GM18505 (cell line): ENCODE measurements around the gene MICAL3.

Experiments used
- ATAC-seq: cut with Tn5 transposase; IDR thresholded peaks from one replicate; pipeline ENCODE4 v1.9.1; 2021; ENCODE audit not compliant: unreplicated experiment
- POLR2A ChIP-seq: IDR thresholded peaks from 4 replicates; pipeline ENCODE4 v1.6.1; 2011; ENCODE audit warnings: borderline replicate concordance; ENCODE audit not compliant: insufficient read depth, insufficient read length; ENCODE audit errors: extremely low read depth

The MICAL3 gene

DNA sequence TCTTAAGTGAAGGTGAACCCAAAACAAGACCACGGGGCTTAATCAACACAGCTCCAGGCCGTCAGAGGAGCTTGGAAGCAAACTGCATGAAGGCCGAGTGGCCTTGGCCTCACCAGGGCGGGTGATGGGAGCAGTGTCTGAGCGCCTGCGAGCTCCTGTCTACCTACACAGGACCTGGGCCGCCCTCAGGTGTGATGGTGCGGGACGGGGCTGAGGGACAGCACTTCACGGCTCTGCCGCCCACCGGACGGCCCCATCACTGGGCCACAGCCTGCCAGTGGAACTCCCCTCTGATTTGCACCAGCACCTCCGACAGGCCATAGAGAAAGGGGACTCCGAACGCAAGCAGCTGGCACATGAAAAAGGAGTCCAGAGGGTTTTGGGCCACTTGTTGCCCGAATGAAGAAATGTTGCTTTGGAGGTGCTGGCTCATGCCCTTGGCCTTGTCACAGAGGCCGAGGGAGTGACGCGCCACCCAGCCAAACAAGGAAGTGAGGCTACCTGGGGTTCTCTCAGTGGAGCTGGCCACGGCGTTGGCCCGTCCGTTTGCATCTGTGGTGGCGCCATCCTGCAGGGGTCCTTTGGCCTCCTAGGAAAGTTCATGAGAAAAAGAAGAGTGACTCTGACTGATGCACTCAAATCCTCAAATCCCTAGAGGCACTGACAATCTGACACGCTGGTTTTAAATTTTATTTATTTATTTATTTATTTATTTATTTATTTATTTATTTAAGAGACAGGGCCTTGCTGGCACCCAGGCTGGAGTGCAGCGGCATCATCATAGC is 159.8 kb downstream of the MICAL3 start:
- no peak for ATAC-seq
- no peak for TF ChIP-seq POLR2A

DNA sequence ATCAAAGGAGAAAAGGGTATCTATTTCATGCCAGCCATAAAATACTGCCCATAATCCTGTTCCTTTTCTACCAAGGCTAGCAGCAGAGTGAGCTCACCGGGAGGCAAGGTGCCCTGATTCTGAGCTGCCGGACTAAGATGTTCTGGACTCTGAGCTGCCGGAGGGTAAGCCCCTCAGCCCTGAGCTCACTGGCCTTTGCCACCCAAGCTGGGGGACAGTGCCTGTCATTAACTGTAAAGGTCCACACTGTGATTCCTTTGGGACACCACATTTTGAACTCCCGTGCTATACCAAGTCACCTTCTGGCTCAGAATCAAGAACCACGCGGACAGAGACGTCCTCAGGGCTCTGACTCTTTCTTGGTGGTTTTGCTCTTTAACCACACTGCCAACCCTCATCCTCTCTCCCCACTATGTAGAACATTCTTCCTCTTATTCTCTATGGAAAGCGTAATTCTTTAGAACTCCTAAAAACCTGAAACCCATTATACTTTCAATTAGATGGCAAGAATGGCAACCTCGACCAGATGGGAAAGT is 161.6 kb downstream of the MICAL3 start:
- ATAC-seq, result no peak

DNA sequence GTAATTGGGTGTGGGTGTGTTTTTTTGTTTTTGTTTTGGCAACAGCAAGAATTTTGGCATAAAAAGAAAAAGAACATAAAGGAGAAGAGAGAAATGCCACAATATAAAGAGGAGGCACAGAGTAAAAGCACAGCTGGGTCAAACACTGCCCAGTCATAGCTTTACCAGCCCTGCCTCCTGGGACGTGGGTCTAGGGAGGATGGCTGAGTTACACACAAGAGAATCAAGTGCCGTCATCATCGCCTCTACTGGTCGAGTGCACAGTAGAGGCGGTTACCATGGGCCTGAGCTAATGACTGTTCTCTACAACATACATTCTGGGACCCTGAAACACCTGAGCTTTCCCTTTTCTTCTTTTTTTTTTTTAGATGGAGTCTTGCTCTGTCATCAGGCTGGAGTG is 162.5 kb downstream of the MICAL3 start:
- no peak for TF ChIP-seq POLR2A
- no peak for ATAC-seq

More for the DNA sequence above, 161.6 kb downstream of the MICAL3 start:
- TF ChIP-seq POLR2A, result no peak

DNA sequence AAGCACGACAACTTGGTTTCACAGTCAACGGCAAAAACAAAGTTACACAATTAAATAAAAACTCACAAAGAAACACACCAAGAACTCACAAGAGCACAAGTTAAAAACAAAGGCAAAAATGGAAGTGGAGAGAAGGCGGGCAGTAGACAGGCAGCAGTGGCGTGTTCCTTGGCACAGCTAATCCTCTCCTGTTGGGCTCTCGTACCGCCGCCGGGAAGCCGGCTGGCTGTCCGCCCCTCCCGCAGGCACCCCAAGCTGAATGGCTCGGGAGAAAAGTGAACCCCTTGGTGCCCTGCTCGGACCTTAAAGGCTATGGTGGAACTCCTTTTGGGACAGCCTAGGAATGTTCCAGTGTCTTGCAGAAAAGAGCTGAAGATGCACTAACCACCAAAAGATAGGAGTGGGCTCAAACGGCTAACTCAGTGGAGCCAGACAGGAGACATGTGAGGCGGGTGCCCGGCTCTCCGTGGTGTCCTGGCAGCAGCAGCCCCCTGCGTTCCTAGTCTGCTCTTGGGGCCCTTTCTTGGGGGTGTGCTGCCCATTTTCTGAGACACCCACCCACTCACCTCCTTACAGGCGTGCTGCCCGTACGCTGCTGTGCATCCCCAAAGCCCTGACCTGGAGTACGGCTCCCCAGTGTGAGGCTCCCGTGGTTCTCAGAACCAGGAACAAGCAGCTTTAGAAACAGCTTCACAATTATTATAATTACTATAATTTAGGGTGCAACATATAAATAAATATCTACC is 164.0 kb downstream of the MICAL3 start:
- ATAC-seq, result no peak
- no peak for TF ChIP-seq POLR2A

DNA sequence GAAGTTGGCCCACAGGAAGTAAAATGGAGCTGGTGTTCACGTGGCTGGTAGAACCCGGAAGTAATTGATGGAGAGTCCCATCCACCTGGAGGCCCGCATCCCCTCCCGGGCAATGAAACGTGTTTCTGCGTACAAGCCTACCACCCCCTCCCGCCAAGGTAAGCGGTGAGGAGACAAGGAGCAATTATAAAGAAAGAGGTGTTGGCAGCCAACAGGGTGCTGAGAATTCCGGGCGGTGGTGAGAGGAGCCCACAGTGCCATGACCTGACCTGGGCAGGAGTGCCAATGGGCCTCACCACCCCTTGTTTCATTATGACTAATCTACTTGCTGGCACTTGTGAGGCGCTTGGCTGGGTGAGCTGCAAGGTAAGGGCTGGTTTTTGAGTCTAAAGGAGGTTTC is 166.3 kb downstream of the MICAL3 start:
- ATAC-seq, result no peak
- TF ChIP-seq POLR2A, result no peak

DNA sequence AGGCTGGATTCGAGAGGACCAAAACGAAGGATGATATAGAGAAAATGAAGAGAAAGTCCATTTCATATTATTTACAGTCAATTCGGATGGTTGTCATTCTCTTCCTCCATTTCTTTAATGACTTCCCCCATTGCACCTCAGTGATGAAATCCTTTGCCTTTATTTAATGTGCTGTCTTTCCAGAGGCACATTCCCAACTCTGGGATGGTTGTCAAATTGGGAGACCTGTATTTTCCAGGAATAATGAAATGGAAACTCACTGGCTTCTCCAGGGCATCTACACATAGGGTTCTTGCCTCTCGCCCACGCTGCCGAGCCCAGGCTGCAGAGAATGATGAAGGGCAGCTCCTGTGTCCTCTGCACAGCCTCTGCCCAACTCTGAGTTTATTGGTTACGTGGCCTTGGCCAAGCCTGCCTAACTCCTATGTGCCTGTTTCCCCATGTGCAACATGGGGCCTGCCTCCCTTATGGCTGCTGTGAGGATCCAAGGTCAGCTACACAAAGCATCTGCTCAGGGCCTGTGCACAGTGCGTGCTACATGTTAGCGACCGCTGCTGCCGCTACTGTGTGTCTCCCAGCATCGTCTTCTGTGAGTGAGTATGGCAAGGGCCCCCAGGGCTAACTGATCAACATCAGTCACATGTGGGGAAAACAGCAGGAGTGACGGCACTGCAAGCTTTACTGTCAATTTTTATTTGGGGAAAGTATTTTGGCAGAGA is 168.6 kb downstream of the MICAL3 start:
- no peak for ATAC-seq
- TF ChIP-seq POLR2A, result no peak

DNA sequence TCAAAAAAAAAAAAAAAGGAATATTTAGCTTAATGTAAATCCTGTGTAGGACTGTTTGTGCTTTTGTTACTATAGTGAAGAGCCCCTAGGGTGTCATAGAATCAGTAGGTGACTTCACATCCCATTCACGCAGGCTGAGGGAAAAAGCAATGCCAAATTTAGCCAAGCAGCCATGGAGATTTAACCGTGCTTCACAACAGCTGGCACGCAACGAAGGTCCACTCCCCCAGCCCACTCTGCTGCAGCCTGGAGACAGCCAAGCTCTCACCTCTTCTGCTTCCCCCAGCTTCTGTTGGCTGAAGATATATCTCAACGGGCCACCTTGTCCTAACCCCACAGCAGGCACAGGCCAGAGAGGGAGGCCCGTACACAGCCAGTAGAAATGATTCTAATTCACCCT is 171.3 kb downstream of the MICAL3 start:
- no peak for TF ChIP-seq POLR2A
- ATAC-seq, result no peak

DNA sequence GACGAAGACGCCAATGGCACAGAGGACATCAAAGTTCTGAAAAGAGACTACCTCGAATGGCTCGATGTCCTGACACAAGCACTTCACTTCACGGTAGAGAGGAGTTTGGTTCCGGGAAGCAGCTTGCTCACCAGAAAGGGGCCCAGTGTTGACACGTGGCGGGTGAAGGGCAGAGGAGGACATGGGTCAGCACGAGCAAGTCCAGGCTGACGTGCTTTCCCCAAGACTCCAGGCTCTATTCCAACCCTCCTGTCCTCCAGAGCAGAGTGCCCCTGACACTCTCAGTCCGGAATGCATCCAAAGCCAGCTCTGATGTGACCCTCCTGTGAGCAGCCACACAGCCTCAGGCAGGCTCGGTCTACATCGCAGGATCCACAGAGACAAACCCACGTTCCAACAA is 172.6 kb downstream of the MICAL3 start:
- ATAC-seq, result no peak
- no peak for TF ChIP-seq POLR2A

DNA sequence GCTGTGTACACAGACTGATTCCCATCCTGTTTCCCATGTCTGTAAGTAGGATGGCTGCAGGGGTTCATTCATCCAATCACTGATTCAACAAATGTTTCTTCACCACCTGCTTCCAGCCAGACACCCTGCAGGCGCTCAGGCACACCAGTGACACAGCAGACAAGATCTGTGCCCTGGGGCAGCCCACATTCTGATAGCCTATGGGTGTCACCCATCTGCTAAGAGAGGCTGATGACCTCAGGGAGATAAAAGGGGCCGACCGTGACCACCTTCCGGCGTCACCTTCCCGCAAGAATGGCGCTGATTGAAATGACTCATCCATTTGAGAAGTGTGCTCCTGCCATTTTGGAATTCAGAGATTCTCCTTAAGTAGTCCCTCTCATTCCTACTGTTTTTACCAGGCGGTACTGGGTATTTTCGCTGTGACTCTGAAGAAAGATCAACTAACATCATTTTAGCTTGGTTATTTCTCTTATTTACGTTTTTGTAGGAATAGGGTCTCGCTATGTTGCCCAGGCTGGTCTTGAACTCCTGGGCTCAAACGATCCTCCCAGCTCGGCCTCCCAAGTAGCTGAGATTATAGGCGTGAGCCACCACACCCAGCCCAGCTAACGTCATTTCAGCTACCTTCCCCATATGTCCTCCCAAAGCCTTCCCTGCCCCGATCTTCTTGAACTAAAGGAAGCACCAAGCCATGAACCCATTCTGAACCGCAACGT is 176.8 kb downstream of the MICAL3 start:
- TF ChIP-seq POLR2A, result no peak
- ATAC-seq, result no peak

DNA sequence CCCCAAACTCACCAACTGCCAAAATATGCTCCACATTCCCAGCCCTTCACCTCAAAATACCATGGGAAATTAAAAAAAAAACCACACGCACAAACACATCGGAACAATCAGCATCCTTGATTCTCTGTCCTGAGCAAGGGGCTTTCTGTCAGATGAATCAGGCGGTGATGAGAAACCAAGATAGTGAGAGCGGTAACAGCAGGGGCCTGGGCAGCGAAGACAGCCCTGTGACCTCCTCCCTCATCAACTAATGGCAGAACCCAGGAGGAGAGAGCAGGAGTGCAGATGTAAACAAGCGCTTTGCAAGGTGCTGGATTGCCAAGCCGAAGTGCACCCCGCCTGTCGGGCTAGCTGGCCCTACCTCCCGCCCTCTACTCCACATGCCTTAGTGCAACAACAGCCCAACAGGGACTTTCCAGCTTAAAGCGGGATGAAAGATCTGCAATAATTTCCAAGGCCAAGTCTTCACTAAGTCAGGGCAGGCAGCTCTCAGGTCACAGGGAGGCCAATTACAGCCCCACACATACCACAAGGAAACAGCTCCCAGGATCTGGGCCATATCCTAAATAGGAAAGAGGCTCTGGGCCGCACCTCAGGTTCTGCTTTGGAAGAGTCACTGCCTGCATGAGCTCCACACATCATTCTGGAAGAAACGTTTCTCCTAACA is 177.9 kb downstream of the MICAL3 start:
- no peak for ATAC-seq
- no peak for TF ChIP-seq POLR2A

DNA sequence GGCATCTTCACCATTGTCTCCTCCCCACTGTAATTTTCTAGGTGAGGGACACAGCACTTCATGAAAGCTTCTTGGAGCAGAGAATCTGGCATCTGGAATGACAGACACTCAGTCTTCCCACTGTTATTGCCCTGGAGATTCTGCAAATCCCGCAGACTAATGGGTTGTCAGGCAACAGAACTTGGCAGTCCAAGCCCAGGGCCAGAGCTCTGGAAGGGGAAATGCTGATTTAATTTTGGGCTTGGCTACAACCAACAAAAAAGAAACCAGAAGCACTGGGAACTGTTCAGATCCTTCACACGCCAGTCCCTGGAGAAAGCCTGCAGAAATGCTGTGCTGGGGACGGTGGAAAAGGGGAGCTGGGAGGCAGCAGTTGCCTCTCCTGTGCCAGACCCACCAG is 178.6 kb downstream of the MICAL3 start:
- TF ChIP-seq POLR2A, result no peak

DNA sequence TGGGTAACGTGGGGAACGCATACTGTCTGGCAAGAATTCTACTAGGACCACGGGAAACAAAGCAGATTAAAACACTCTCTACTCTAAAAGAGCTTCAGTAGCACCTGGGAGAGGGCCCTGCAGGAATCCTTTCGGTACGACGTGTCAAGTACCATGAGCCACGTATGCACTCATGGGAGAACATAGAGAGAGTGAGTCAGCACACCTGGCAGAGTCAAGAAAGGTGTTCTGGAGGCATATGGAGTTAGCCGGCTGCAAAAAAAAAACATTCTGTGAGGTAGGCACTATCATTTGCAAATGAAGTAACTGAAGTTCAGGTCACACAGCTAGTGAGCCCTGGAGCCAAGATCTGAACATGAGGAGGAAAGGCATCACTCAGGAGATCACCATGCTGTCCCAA is 179.0 kb downstream of the MICAL3 start:
- ATAC-seq, result no peak
- TF ChIP-seq POLR2A, result no peak

More for the DNA sequence above, 178.6 kb downstream of the MICAL3 start:
- no peak for ATAC-seq

DNA sequence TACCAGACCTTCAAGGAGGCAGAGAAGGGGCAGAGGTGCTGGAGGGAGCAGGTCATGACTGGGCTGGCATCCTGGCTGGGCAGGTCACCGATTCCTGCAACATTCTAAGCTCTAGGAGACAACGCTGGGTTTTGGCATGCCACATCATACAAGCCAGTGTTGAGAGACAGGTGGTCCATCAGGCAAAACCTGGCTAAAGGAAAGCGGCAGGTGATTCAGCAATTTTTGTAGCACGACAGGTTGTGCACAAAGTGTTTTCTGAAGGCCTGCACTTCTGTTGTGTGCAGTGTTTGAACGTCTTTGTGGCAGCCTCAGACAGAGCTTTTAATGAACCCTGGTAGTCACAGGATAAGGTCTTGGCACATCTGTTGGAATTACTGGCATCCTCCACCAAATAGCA is 180.2 kb downstream of the MICAL3 start:
- ATAC-seq, result no peak
- no peak for TF ChIP-seq POLR2A

DNA sequence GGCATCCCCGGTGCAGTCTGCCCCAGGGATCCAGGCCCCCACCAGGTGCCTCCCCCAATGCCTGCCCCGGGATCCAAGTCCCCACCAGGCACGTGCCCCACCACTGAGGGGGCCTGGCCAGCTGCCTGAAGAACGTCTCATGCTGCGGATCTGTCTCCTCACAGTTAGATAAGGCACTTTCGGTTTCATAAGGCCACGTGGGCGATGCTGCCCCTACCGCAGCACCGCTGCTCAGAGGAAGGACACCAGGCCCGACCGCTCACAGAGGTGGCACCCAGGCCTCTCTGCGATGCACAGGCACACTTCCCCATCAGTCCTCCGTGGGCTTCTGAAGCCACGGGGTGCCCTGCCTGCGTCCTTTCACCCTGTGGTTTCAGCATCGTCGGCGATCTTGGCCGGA is 182.0 kb downstream of the MICAL3 start:
- no peak for TF ChIP-seq POLR2A
- ATAC-seq, result no peak
